Measurements from ENCODE around the gene TLL1.

Gene TLL1

DNA sequence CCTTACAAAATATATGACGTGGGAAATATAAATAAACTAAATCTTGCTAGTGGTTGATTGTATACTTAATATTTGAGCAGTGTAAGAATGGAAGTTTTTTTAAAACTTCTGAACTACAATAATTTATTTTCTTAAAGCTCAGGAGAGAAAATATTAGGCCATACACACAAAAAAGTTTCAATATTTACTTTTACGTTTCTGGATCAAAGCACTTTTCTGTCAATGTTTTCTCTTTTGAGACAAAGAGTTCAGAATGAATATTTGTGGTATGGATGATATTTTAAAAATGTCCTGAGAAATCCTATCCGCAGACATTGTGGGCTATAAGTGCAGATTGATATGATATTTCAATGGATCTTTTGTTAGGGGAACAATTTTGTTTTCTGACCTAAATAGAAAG, 109.9 kb downstream of the TLL1 start:
- DNase-seq: no peak

DNA sequence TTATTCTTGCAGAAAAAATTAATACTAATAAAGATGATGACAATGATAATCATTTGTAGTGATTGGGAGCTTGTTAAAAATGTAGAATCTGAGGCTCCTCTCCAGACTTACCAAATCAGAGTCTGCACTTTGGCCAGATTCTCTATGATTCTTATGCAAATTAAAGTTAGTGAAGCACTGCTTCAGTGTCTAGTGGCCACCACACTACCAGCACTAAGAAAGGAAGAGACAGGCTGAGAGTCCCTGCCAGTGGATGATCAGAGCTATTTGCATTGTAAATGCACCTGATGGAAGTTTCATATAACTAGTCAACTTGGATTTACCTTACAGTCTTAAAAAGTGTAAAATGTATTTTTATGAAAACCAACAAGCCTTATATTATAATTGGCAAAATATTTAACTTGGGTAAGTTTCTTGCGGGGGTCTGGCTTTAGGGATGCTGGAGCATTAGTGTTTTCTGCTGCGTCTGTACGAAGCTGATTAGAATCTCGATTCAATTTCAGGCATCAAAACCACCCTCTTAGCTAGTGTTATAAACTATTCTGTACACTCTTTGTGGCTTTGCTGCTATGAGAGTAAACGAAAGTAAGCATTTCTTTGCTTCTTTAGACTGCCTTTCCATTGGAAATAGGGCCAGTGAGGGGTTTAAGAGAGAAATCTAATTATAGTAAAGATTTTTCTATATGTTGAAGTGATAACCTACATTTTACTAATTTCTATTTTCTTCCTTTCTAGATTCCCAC, 114.1 kb downstream of the TLL1 start:
- DNase-seq: no peak

DNA sequence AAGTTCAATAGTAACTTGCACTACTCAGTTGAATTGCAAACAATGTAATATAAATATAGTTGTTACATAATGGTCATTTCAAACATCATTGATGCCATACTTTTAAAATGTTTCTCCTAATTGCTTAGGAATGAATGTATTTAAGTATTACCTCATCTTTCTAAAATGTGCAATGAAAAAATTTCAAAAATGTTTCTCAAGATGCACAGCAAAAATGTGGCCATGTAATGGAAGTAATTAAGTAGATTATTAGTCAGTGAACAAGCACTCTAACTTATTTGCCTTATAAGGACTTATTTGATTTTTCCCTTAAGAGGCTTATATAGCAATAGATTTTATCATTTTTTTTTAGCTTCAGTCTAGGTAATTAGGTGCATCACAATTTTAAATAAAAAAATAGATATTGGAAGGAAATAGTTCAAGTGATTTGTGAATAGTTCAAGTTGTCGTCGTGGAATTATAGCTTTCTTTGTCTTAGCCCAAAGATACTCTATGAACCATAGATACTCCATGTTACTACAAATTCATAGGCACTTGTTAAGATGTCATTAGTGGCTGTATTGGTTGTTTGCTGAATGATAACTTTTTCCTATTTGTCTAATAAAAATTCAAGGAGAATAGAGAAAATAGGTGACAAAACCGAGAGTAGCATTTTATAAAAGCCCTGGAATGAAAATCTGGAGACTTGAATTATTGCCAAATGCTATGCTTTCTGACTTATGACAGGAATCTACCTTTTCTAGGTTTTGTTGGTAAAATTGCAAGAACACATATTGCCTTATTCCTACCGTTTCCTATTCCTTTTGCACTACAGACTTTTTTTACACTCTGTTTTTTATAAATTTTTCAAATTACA, 118.5 kb downstream of the TLL1 start:
- no peak for DNase-seq

DNA sequence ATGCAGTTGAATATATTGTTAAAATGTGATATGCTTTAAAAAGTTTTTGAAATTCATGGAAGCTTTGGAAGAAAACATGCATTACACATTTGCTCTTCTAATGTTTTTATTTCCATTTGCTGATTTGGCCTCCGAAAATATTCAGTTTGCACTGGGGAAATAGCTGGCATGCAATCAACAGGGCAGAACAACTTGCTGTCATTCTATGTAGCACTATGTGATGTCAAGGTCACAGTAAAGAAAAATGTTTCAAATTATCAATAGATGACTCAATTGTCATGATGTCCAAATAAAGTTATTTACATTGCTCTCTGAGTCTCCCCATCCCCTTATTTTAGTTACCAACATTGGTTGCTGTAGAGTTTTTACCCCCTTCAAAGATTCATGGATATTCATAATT, 119.2 kb downstream of the TLL1 start:
- no peak for DNase-seq

DNA sequence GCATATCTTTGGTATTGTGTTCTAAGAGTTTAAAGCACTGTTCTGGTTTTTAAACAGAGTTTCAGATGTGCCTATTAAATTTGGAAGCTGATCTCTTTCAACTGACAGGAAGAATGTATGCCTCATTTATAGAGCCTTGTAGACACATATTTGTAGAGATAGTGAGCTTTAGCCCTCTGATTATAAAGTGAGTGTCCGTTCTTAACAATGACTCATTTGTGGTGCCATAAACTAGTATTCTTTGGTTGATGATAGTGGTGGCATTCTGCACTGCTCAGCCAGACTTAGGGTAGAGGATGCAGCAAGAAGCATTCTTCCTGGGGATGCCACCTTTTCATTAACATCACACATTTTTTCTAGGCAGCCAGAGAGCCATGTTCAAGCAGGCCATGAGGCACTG, 121.7 kb downstream of the TLL1 start:
- DNase-seq: no peak

DNA sequence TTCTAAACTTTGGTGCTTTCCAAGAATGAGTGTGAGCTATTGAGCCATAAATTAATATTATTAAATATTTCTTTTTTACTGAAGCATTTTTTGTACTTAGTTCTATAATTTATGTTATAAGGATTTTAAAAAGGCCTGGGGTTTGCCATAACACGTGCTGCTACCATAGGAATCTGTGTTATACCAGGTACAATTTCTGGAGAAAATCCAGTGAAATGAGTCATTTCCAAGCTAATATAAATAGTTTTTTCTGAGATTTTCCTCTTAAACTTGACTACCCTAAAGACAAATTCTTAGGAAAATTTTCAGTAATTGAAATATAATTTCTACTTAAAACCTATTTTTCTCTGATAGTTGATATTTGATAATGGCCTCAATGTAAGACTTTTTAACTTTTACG, 130.8 kb downstream of the TLL1 start:
- no peak for DNase-seq

DNA sequence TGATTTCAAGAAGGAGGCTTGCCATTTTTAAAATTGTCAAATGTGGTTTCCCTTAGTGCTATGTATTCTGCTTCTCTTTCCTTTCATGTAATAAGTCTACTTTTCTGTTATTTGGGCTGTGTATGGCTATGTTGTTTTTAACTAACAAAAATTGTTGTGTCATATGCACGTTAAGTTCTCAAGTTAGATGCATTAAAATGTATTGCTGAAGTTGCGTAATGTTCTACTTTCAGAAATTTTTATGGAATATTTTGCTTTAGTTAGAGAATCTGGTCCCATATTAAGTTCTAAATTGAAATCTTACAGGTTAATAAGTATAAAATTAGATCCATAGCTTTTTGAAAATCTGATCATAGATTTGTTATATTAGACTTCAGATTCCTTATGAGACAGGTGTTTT, 133.2 kb downstream of the TLL1 start:
- DNase-seq: no peak

DNA sequence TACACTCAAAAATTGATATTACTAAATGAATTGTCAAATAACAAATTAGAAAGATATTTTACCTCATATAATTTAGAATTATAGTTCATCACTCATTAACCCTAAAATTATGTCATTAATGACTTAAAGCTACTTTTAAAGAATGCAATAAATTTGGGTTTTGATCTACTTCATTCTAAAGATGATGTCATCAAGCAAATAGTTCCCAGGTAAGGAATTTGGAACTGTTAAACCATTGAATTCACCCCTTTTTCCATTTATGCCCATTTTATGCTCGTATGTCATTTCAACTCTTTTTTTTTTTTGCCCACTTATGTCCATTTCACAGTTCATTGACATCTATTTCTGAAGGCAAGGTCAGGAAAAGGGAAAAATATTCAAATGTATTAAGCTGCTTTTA, 135.5 kb downstream of the TLL1 start:
- DNase-seq: no peak

DNA sequence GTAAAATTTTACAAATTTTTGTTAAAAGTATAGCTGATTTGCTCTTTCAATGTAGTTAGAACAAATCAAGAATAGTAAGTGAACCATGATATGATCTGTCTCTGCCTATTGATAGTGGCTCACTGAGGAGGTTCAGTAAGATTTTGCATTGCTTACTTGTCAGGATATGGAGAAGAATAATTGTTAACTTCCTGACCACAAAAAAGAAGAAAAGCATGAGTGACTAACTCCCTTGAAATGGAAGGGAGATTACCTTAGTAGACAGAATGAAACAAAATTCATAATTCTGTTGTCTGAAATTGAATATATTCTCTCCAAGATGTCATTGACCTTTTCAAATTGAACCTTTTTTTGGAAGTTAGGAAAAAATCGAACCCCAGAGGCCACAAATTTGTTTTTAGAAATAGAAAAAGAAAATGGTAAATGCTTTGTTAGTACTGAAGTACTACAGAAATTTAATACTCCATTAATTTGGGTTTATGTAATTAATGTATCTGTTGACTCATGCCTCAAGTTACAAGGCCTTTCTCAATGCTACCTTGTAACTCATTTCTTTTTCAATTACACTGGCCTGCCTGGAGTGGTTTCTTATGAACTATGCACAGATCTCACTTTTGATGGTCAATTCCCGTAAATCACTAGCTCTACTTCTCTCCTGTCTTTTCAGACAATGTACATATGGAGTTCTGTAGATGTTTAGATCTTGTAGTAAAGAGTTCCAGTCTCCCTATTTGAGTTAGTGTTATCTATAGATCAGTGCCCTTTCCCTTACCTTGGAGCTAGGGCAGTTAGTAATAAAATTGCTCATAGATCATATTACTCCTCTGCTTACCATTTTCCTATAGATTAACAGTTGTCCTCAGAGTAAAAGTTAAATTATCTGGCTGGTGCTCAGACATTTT, 139.3 kb downstream of the TLL1 start:
- DNase-seq: no peak

DNA sequence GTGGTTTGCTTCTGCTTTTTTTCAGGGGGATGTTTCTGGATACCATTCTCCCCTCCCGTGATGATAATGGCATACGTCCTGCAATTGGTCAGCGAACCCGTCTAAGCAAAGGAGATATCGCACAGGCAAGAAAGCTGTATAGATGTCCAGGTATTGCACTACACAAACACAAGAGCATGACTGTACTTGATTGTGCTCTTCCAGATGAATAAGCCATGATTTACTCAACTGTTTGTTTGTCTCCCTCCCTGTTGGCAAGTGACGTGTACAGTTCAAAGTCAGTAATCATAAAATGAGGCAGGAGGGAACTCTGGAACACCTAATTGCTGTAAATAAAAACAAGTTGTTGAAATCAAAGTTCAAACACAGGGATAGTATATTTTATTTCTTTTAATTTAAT, 141.4 kb downstream of the TLL1 start:
- DNase-seq: no peak

DNA sequence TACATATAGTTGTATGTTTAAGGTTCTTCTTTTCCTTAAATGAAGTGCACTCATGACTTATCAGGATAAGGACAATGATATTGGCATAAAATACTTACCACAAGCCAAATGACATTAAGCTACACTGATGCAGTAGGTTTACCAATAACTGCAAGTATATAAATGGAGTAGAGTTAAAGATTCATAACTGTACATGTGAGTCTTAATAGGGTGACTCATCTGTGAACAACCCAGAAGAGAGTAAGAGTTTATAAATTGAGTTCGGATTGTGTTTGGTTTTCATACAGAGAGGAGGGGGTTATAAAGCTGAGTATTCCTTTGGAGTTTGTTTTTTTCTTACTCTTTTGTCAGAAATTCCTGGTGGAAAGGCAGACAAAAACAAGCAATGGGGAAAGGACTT, 144.8 kb downstream of the TLL1 start:
- DNase-seq: no peak

DNA sequence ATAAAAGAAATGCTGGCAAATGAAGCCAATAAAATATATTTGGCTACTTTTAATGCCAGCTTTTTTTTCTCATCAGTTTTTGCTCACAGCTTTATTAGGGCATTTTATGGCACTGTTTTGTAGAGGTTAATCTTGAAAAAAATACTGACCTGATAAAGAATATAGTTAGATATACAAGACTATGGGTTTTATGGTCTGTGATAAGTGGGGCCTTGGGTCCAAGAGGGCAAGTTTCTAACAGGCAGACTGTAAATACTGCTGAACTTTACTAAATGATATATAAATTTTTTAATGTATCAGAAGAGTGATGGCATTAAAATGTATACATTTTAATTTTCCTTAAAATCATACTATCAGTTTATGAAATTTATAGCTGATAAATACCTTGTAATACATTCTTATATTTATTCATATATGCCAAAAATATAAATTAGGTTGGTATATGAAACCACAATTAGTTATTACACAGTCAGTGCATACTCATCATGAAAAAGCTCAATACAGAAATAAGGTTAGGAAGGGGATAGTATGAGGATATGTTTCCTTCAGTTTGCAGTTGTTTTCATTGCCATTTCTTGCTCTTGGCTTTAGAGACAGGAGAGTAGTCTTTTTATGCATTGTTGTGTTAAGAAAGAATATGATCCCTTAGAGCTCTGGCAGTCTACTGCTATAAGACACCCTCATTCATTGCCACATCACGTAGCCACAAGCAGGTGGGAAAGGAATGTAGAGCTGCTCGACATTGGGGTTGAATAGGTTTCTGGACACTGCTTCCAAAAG, 146.6 kb downstream of the TLL1 start:
- DNase-seq: no peak

DNA sequence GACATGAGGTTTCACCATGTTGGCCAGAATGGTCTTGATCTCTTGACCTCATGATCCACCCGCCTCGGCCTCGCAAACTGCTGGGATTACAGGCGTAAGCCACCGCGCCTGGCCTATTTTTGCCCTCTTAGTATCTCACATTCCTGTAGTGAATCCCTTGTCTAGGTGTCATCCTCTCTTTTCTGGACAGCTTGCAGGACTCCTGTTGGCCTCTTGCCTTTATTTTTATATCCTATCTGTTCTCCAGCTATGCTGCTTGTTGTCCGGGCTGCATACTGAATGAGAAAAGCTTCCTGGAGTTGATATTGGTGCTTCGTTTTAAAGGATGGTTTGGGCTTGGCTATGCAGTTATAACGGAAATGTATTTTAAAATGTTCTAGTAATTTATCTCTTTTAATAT, 148.6 kb downstream of the TLL1 start:
- no peak for DNase-seq

DNA sequence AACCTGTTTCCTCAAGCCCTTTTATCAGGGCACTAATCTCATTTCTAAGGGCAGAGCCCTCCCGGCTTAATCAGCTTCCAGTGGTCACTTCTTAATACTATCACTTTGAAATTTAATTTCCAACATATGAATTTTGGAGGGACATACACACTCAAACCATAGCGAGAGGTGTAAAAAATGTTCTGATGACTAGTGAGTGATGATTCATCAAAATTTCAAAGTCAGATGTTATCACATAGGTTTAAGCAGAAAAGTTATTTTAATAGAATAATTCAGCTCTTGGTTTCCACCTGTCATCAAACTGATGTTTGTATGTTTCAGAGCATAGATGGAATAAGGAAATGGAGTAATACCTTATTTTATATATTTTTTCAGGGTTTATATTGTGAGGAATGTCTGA, 161.9 kb downstream of the TLL1 start:
- DNase-seq: no peak

DNA sequence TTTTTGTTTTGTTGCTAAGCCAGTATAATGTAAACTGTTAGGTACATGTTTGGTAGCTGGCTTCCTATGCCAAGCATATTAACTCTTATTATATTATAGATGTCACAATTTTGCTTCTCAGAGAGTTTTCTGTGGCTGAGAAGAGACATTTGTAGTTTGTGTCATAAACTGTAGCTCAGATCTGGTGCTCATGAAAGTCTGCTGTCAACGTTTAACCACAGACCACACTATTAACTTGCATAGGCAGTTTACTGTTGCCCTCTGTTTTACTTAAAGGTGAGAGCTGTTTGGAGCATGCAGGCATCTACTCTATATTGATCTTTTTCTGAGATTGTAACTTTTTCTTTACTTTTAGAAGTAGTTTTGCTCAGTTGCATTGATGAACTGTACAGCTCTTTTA, 166.8 kb downstream of the TLL1 start:
- no peak for DNase-seq

DNA sequence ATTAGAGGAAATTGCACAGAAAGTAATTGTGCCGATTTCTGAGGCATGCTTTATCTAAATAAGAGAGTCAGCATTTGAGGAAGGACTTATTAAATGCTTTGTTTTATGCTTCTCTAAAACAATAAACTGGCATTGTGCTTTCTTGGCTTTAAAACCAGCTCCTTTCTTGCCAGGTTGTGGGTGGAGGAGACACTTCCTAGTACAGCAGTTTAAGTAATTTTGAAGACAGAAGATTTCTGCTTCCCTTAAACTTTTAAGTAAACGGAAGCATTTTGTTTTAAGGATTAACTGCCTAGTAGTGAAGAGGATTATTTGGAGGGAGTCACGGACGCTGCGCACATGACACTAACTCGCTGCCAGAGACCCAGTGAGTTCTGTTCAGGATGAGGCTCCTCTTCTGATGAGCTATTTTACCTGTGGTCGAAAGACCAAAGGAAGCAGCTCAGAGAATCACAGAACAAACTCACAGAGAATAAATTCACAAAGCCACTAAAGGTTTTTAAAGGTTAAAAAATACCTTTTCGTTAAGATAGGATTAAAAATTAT, 169.5 kb downstream of the TLL1 start:
- no peak for DNase-seq

DNA sequence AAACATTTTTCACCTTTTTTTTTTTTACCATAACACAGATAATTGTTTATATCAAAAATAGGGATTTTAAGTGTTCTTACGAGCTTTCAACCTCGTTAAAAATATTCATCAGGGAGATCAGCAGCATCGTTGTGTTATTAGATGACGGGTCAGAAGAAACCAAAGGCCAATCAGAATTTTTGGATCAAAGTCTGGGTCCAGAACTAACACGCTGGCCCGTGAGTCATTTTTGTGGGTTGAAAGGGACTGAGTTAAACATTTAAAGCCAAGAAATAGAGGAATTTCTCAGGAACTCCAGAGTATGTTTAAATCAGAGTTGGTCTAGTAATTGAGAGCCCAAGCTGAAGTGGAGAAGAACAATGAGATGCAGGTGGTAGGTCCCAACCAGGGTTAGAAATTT, 170.8 kb downstream of the TLL1 start:
- no peak for DNase-seq

DNA sequence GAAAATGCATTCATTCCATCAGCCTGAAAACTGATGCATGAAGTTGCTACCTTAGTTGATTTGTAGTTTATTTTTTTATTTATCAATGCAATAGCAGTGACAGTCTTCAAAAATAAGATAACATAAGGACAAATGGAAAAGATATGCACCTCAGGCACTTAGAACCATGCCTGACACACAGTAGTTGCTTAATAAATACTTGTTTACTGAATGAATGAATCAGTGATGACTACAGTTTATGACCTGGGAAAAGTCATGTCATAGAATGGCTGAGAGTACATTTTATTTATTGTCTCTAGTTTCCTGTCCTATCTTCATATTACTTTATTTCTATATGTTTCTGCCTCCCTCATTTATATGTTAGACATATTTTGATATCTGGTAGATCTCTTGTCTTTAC, 171.8 kb downstream of the TLL1 start:
- no peak for DNase-seq

DNA sequence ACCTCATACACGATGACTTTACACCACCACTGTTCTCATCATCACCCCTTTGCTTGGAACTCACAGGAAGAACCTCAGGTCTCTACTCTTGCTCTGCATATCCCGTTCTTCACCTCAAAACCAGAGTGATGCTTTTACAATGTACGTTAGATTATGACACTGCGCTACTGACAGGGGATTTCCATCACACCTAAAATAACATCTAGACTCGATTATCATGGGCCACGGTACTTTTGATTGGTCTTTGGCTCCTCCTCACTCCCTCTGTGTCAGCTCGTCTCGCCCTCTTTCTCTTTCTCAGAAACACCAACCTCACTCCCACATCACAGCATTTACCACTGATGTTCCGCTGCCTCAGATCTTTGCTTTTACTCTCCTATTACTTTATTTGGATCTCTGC, 172.4 kb downstream of the TLL1 start:
- no peak for DNase-seq

DNA sequence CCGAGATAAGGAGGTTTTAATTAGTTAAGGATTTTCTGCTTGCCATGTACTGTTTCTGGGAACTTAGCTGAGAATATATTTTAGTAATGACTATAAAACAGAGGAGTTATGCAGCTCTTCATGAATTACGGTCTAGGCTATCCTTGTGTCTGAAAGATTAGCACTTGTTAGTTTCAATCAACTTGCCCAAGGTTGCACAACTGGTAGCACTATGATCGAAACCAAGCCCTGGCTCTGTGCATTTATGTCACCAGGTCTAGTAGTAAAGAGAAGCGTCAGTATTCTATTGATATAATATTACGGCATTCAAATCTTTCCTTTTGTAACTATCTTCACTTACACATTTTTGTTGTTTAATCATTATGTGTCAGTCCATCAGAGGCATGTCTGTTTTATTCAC, 176.0 kb downstream of the TLL1 start:
- no peak for DNase-seq

DNA sequence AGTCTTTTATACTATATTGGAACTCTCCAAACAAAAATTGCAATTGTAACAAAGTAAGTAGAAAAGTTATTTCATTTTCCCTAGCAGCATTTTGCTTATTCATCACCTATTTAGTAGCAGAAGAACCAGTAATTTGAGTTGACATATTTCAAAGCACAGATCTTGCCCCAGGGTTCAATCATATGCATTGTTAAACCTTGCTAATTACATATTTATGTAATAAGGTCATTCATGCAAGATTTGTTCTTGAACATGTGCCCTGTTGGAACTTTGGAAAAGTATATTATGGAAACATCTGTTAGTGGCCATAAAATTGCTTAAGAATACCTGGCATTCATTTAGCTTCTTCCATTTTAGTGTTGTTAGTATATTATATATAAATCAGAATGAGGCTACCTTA, 191.7 kb downstream of the TLL1 start:
- DNase-seq: no peak

DNA sequence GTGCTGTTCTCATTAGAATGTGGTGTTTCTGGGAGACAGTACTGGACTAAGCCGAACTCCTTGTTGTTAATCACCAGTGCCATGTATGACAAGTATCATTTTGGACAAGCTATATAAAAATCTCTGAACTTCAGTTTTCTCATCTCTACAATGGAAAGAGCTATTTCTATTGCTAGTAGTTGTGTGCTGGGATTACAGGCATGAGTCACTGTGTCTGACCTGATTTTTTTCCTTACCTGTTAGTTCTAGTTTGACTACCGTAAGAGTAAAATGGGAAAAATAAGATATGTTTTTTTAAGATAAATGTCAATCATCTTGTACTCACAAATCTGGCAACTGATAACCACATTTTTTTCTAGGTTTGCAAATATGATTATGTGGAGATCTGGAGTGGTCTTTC, 192.3 kb downstream of the TLL1 start:
- DNase-seq: no peak
